PC-9 (cell line): ENCODE measurements around the gene CELSR2. TPM values are rescaled to one million over a fixed set of nuclear protein-coding genes. Genes with fewer than 3 reads are reported as not detected.

ENCODE experiments used
- BruUV-seq: library from RNA; stranded (reverse); fragments of 400-500 nt; replicated peaks from 2 replicates; lab custom pipeline; 2021; lab: Mats Ljungman, UMichigan
- CTCF ChIA-PET: fragments of 300-600 bp; sonication (Branson Sonifier 250); formaldehyde crosslinking; loops from one replicate; lab custom pipeline; 2022; ENCODE audit warnings: antibody characterized with exemption; lab: Charles Lee
- POLR2A ChIA-PET: fragments of 300-600 bp; sonication (Branson Sonifier 250); formaldehyde crosslinking; loops from one replicate; lab custom pipeline; 2022; ENCODE audit warnings: antibody characterized with exemption; ENCODE audit not compliant: unreplicated experiment; lab: Charles Lee
- DNase-seq, 2 experiments: peaks; one replicate each; pipeline versions ENCODE4 v3.0.0 to v3.0.0-alpha.2; 2015 to 2022; ENCODE audit warnings: mixed read lengths in 1 of 2
- H2AFZ ChIP-seq: fragments of 200-600 bp; sonication (generic); 2 replicates; pipeline ENCODE4 v1.8.1; 2017; ENCODE audit warnings: antibody characterized with exemption
- H3F3A ChIP-seq: fragments of 200-600 bp; sonication (generic); 2 replicates; pipeline ENCODE4 v1.8.1; 2017; ENCODE audit warnings: antibody characterized with exemption, mild to moderate bottlenecking, low read depth; ENCODE audit not compliant: insufficient read depth
- H3K27ac ChIP-seq: fragments of 200-600 bp; sonication (generic); 2 replicates; pipeline ENCODE4 v1.6.1; 2016; ENCODE audit warnings: mixed run types
- H3K27me3 ChIP-seq: fragments of 200-600 bp; sonication (generic); 2 replicates; pipeline ENCODE4 v1.6.1; 2016; ENCODE audit warnings: low read depth, mixed run types; ENCODE audit not compliant: insufficient read depth
- H3K36me3 ChIP-seq: fragments of 200-600 bp; sonication (generic); 2 replicates; pipeline ENCODE4 v1.6.1; 2016; ENCODE audit warnings: low read depth, mixed run types
- H3K4me1 ChIP-seq: fragments of 200-600 bp; sonication (generic); replicated peaks from 2 replicates; pipeline ENCODE4 v1.6.1; 2016; ENCODE audit warnings: mixed run types; ENCODE audit not compliant: insufficient read depth
- H3K4me2 ChIP-seq: fragments of 200-600 bp; sonication (generic); 2 replicates; pipeline ENCODE4 v1.6.1; 2017; ENCODE audit warnings: mixed run types
- H3K4me3 ChIP-seq: fragments of 200-600 bp; sonication (generic); 2 replicates; pipeline ENCODE4 v1.6.1; 2016; ENCODE audit warnings: mixed run types
- H3K79me2 ChIP-seq: fragments of 200-600 bp; sonication (generic); 2 replicates; pipeline ENCODE4 v1.6.1; 2017; ENCODE audit warnings: low read depth, mixed run types
- H3K9me2 ChIP-seq: fragments of 200-600 bp; sonication (generic); 2 replicates; pipeline ENCODE4 v1.8.1; 2017; ENCODE audit warnings: mild to moderate bottlenecking; ENCODE audit not compliant: insufficient read depth
- H3K9me3 ChIP-seq: fragments of 200-600 bp; sonication (generic); 2 replicates; pipeline ENCODE4 v1.8.1; 2016; ENCODE audit warnings: low read depth; ENCODE audit not compliant: insufficient read depth
- H4K20me1 ChIP-seq: fragments of 200-600 bp; sonication (generic); 2 replicates; pipeline ENCODE4 v1.8.1; 2017; ENCODE audit not compliant: insufficient read depth
- EZH2 ChIP-seq: fragments of 200-600 bp; sonication (generic); IDR thresholded peaks from 2 replicates; pipeline ENCODE4 v1.8.0; 2017; ENCODE audit warnings: antibody characterized with exemption, low read depth
- intact Hi-C: fragments of 100-400 bp; cut with micrococcal nuclease; formaldehyde crosslinking; loops from one replicate; pipeline ENCODE4 v1.10.0; 2022; ENCODE audit not compliant: unreplicated experiment
- total RNA-seq: library from RNA; stranded (reverse); gene quantifications from 2 replicates; pipeline ENCODE4 v1.2.3, GENCODE V29; 2021
- TF ChIP-seq, protein P1 (sequence below): fragments of 200-600 bp; sonication (generic); conservative IDR thresholded peaks from 2 replicates; pipeline ENCODE4 v1.6.1; 2017; ENCODE audit warnings: mixed run types, antibody characterized with exemption, mild to moderate bottlenecking, moderate library complexity

Gene CELSR2
- total RNA-seq, 1 experiment from 2014 or later: 19.5 TPM

DNA sequence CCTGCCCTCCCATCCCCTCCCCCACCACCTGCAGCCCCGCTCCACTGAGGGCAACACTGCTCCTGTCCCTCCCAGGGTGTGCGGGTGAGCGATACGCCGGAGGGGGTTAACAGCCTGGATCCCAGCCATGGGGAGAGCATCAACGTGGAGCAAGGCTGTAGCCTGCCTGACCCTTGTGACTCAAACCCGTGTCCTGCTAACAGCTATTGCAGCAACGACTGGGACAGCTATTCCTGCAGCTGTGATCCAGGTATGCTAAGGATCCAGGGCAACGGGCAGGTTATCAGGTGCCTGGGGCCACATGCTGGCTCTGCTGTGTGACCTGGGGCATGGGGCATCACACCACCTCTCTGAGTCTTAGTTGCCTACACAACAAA is 15.0 kb downstream of the CELSR2 start:
- ChIA-PET POLR2A (no interaction called here), CTCF (interaction anchor here (0.6 to 1.0 kb wide), 3 partner anchors 12 to 268 kb away, joined by 3 to 5 read pairs (median 4); a partner anchor contains a TSS)
- intact Hi-C loops: loop anchor here (5.0 to 10.0 kb wide), 2 partner anchors 222 to 310 kb away; partner anchors contain the start of gene WDR47
- Histone ChIP-seq H3K9me3 (no peaks in the 10 kb centered on the region), H3K9me2 (no peaks in the 10 kb centered on the region), H3F3A (peaks cover 11% of the 10 kb centered on the region; the same call in 1 of the 2 replicates), H3K4me1 (peaks cover 10% of the 10 kb centered on the region), H3K27ac (no peak overlapping the region), H3K27me3 (no peaks in the 10 kb centered on the region), H3K79me2 (no peaks in the 10 kb centered on the region), H3K4me3 (no peak overlapping the region), H2AFZ (no peak overlapping the region), H3K36me3 (no peaks in the 10 kb centered on the region), H4K20me1 (no peaks in the 10 kb centered on the region), H3K4me2 (no peak overlapping the region)
- BruUV-seq: no TSS peak
- no peak for DNase-seq
- no peak for TF ChIP-seq EZH2
- TF ChIP-seq, protein P1, sequence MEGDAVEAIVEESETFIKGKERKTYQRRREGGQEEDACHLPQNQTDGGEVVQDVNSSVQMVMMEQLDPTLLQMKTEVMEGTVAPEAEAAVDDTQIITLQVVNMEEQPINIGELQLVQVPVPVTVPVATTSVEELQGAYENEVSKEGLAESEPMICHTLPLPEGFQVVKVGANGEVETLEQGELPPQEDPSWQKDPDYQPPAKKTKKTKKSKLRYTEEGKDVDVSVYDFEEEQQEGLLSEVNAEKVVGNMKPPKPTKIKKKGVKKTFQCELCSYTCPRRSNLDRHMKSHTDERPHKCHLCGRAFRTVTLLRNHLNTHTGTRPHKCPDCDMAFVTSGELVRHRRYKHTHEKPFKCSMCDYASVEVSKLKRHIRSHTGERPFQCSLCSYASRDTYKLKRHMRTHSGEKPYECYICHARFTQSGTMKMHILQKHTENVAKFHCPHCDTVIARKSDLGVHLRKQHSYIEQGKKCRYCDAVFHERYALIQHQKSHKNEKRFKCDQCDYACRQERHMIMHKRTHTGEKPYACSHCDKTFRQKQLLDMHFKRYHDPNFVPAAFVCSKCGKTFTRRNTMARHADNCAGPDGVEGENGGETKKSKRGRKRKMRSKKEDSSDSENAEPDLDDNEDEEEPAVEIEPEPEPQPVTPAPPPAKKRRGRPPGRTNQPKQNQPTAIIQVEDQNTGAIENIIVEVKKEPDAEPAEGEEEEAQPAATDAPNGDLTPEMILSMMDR: no peak

DNA sequence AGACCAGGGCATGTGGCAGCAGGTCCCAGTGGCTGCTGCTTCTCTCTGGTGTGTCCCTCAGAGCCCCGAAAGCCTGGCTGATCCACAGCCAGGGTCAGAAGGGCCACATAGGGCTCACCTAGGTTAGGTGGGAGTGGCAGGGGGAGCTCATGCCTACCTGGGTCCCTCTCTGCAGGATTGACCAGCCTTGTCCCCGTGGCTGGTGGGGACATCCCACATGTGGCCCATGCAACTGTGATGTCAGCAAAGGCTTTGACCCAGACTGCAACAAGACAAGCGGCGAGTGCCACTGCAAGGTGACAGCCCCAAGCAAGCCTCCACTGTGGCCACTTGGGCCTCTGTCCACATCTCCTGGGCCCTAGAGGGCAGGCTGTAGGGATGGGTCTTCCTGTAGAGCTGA is 15.7 kb downstream of the CELSR2 start:
- H3K9me2 ChIP-seq: no peaks in the 10 kb centered on the region
- H3K27me3 ChIP-seq: no peaks in the 10 kb centered on the region
- H3K4me1 ChIP-seq: peaks cover 10% of the 10 kb centered on the region
- H3K79me2 ChIP-seq: no peaks in the 10 kb centered on the region
- peaks cover 11% of the 10 kb centered on the region; the same call in 1 of the 2 replicates for H3F3A ChIP-seq
- H3K9me3 ChIP-seq: no peaks in the 10 kb centered on the region
- H3K27ac ChIP-seq: no peak overlapping the region
- DNase-seq: no peak
- no peak overlapping the region for H3K4me3 ChIP-seq
- H4K20me1 ChIP-seq: no peaks in the 10 kb centered on the region
- H2AFZ ChIP-seq: no peak overlapping the region
- TF ChIP-seq EZH2: no peak
- TF ChIP-seq, protein P1: no peak
- intact Hi-C loops: loop anchor here (10.0 kb wide), 1 partner anchor 310 kb away; no protein-coding TSS in a partner anchor
- H3K36me3 ChIP-seq: no peaks in the 10 kb centered on the region
- BruUV-seq: no TSS peak
- no peak overlapping the region for H3K4me2 ChIP-seq
- ChIA-PET POLR2A (no interaction called here), CTCF (no interaction called here)

DNA sequence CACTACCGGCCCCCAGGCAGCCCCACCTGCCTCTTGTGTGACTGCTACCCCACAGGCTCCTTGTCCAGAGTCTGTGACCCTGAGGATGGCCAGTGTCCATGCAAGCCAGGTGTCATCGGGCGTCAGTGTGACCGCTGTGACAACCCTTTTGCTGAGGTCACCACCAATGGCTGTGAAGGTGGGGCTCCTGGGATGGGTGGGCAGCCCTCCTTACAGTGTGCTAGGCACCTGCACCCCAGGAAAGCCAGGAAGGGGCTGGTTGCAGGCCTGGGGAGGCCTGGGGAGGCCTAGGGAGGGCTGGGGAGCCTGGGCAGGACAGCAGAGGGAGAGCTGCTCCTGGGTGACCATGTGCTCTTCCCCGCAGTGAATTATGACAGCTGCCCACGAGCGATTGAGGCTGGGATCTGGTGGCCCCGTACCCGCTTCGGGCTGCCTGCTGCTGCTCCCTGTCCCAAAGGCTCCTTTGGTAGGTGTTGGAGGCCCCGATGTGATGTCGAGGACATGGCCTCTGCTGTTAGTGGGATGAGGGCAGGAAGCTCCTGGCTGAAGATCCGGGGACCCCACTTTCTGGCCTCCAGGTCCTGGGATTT is 16.5 kb downstream of the CELSR2 start:
- H3K4me2 ChIP-seq: no peak overlapping the region

More for the DNA sequence above, 16.5 kb downstream of the CELSR2 start:
- no peak for TF ChIP-seq EZH2
- TF ChIP-seq, protein P1: no peak
- Histone ChIP-seq H4K20me1 (no peaks in the 10 kb centered on the region), H3K9me3 (no peaks in the 10 kb centered on the region), H3F3A (peaks cover 11% of the 10 kb centered on the region; the same call in 1 of the 2 replicates), H3K4me3 (no peak overlapping the region), H3K9me2 (no peaks in the 10 kb centered on the region), H3K27ac (no peak overlapping the region), H3K27me3 (no peaks in the 10 kb centered on the region), H3K79me2 (no peaks in the 10 kb centered on the region), H3K4me1 (peaks cover 10% of the 10 kb centered on the region), H2AFZ (no peak overlapping the region), H3K36me3 (no peaks in the 10 kb centered on the region)
- intact Hi-C loops: loop anchor here (10.0 kb wide), 1 partner anchor 311 kb away; no protein-coding TSS in a partner anchor
- no TSS peak for BruUV-seq
- CTCF ChIA-PET: interaction anchor here (0.5 kb wide), 1 partner anchor 9 kb away, joined by 3 read pairs; no protein-coding TSS in a partner anchor
- POLR2A ChIA-PET: no interaction called here
- DNase-seq: no peak
